GM18505 (cell line): ENCODE data around the gene TESK2.
"Not testable (repeated sequence)": the region's sequence is repeated elsewhere in the genome, so short reads cannot be mapped to it uniquely, and the experiment has no call there.

Experiments
- ATAC-seq: cut with Tn5 transposase; IDR thresholded peaks from one replicate; pipeline ENCODE4 v1.9.1; 2021; ENCODE audit not compliant: unreplicated experiment
- POLR2A ChIP-seq: IDR thresholded peaks from 4 replicates; pipeline ENCODE4 v1.6.1; 2011; ENCODE audit warnings: borderline replicate concordance; ENCODE audit not compliant: insufficient read depth, insufficient read length; ENCODE audit errors: extremely low read depth

The TESK2 gene

GRCh38 chr1:45470306-45470798, 20.6 kb downstream of the TESK2 start:
- ATAC-seq: no peak
- no peak for TF ChIP-seq POLR2A

- ATAC-seq: not testable (repeated sequence)
These were observed 23.6 kb downstream of the TESK2 start for GRCh38 chr1:45467353-45467752.

GRCh38 chr1:45465277-45465676, 25.7 kb downstream of the TESK2 start:
- ATAC-seq: no peak
- TF ChIP-seq POLR2A: no peak

- TF ChIP-seq POLR2A: no peak
- ATAC-seq: no peak
These were observed 32.1 kb downstream of the TESK2 start for GRCh38 chr1:45458894-45459293.

GRCh38 chr1:45456531-45456930, 34.4 kb downstream of the TESK2 start:
- no peak for ATAC-seq
- no peak for TF ChIP-seq POLR2A

GRCh38 chr1:45455162-45455561, 35.8 kb downstream of the TESK2 start:
- ATAC-seq: no peak
- no peak for TF ChIP-seq POLR2A

- no peak for TF ChIP-seq POLR2A
- no peak for ATAC-seq
These were observed 36.5 kb downstream of the TESK2 start for GRCh38 chr1:45454464-45454863.

- ATAC-seq: no peak
- TF ChIP-seq POLR2A: no peak
These were observed 38.5 kb downstream of the TESK2 start for GRCh38 chr1:45452503-45452902.

- TF ChIP-seq POLR2A: no peak
- ATAC-seq: no peak
These were observed 42.6 kb downstream of the TESK2 start for GRCh38 chr1:45448357-45448756.

GRCh38 chr1:45446950-45447672, 43.9 kb downstream of the TESK2 start:
- no peak for TF ChIP-seq POLR2A
- no peak for ATAC-seq

GRCh38 chr1:45446530-45446929, 44.4 kb downstream of the TESK2 start:
- no peak for TF ChIP-seq POLR2A
- no peak for ATAC-seq

- no peak for ATAC-seq
These were observed 46.3 kb downstream of the TESK2 start for GRCh38 chr1:45444609-45445131.

GRCh38 chr1:45443580-45444446, 47.1 kb downstream of the TESK2 start:
- ATAC-seq: no peak

More at GRCh38 chr1:45444609-45445131, 46.3 kb downstream of the TESK2 start:
- no peak for TF ChIP-seq POLR2A

More at GRCh38 chr1:45443580-45444446, 47.1 kb downstream of the TESK2 start:
- no peak for TF ChIP-seq POLR2A
